SU-DHL-6 (cell line): ENCODE measurements around the gene OR2H2.

Experiments used
- H2AFZ ChIP-seq: fragments of 200-600 bp; sonication (generic); 2 replicates; pipeline ENCODE4 v1.6.1; 2014; ENCODE audit warnings: low read depth, mild to moderate bottlenecking, moderate library complexity, mixed read lengths, antibody characterized with exemption, low read length; ENCODE audit not compliant: severe bottlenecking
- H3F3A ChIP-seq: fragments of 200-600 bp; shearing (Covaris generic); 2 replicates; pipeline ENCODE4 v1.6.0; 2016; ENCODE audit warnings: antibody characterized with exemption, mild to moderate bottlenecking; ENCODE audit not compliant: insufficient read depth
- H3K27ac ChIP-seq: fragments of 200-600 bp; sonication (generic); 2 replicates; pipeline ENCODE4 v1.5.1; 2016; ENCODE audit warnings: low read depth, mild to moderate bottlenecking, low read length, moderate library complexity, mixed read lengths
- H3K27me3 ChIP-seq: fragments of 200-600 bp; sonication (generic), shearing (Covaris generic); 2 replicates; pipeline ENCODE4 v1.6.0; 2014; ENCODE audit warnings: mild to moderate bottlenecking, low read length
- H3K36me3 ChIP-seq: fragments of 200-600 bp; sonication (generic); 2 replicates; pipeline ENCODE4 v1.6.1; 2014; ENCODE audit warnings: mild to moderate bottlenecking, low read length, mixed read lengths
- H3K4me2 ChIP-seq: fragments of 300-600, 200-600 bp; shearing (Covaris generic), sonication (generic); 2 replicates; pipeline ENCODE4 v1.6.0; 2014; ENCODE audit warnings: low read length, low read depth, mild to moderate bottlenecking; ENCODE audit not compliant: poor library complexity, severe bottlenecking
- H3K4me3 ChIP-seq: fragments of 200-600 bp; sonication (generic); 2 replicates; pipeline ENCODE4 v1.5.1; 2014; ENCODE audit warnings: antibody characterized with exemption, low read length, mild to moderate bottlenecking, mixed read lengths; ENCODE audit not compliant: insufficient read depth, poor library complexity, severe bottlenecking
- H3K79me2 ChIP-seq: fragments of 200-600 bp; sonication (generic); 2 replicates; pipeline ENCODE4 v1.6.1; 2014; ENCODE audit warnings: mild to moderate bottlenecking, low read length, moderate library complexity; ENCODE audit not compliant: insufficient read depth
- H3K9ac ChIP-seq: fragments of 200-600 bp; sonication (generic); 2 replicates; pipeline ENCODE4 v1.7.0; 2014; ENCODE audit warnings: mild to moderate bottlenecking, low read length
- H3K9me2 ChIP-seq: fragments of 200-600 bp; sonication (generic); replicated peaks from 2 replicates; pipeline ENCODE4 v1.6.1; 2014; ENCODE audit warnings: low read length; ENCODE audit not compliant: insufficient read depth
- H3K9me3 ChIP-seq: fragments of 200-600 bp; sonication (generic); 2 replicates; pipeline ENCODE4 v1.6.1; 2014; ENCODE audit warnings: low read length, mixed read lengths; ENCODE audit not compliant: insufficient read depth
- H4K20me1 ChIP-seq: fragments of 200-600 bp; sonication (generic); 2 replicates; pipeline ENCODE4 v1.6.1; 2014; ENCODE audit warnings: low read depth, mild to moderate bottlenecking, antibody characterized with exemption, low read length, moderate library complexity, mixed read lengths
- EZH2phosphoT487 ChIP-seq: fragments of 200-600 bp; sonication (generic), shearing (Covaris generic); conservative IDR thresholded peaks from 2 replicates; pipeline ENCODE4 v1.6.1; 2018; ENCODE audit warnings: mild to moderate bottlenecking, antibody characterized with exemption, low read length, moderate library complexity, mixed read lengths
- TF ChIP-seq, protein P1 (sequence below): fragments of 200-600 bp; sonication (generic); IDR thresholded peaks from one replicate; pipeline ENCODE4 v1.5.1; 2017; ENCODE audit warnings: antibody characterized with exemption, mild to moderate bottlenecking, low read length, moderate library complexity; ENCODE audit not compliant: insufficient read depth, poor library complexity, severe bottlenecking

The OR2H2 gene

GRCh38 chr6:29576056-29576455 lies 8.9 kb upstream of the OR2H2 start:
- Histone ChIP-seq H3K4me2 (no peak overlapping the region), H3K9ac (no peak overlapping the region), H3K4me3 (no peak overlapping the region), H4K20me1 (no peaks in the 10 kb centered on the region), H3K9me2 (no peaks in the 10 kb centered on the region), H3F3A (no peaks in the 10 kb centered on the region), H2AFZ (no peak overlapping the region), H3K9me3 (no peaks in the 10 kb centered on the region), H3K27me3 (no peaks in the 10 kb centered on the region), H3K27ac (no peak overlapping the region), H3K79me2 (no peaks in the 10 kb centered on the region), H3K36me3 (no peaks in the 10 kb centered on the region)
- TF ChIP-seq, protein P1, sequence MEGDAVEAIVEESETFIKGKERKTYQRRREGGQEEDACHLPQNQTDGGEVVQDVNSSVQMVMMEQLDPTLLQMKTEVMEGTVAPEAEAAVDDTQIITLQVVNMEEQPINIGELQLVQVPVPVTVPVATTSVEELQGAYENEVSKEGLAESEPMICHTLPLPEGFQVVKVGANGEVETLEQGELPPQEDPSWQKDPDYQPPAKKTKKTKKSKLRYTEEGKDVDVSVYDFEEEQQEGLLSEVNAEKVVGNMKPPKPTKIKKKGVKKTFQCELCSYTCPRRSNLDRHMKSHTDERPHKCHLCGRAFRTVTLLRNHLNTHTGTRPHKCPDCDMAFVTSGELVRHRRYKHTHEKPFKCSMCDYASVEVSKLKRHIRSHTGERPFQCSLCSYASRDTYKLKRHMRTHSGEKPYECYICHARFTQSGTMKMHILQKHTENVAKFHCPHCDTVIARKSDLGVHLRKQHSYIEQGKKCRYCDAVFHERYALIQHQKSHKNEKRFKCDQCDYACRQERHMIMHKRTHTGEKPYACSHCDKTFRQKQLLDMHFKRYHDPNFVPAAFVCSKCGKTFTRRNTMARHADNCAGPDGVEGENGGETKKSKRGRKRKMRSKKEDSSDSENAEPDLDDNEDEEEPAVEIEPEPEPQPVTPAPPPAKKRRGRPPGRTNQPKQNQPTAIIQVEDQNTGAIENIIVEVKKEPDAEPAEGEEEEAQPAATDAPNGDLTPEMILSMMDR: no peak

DNA sequence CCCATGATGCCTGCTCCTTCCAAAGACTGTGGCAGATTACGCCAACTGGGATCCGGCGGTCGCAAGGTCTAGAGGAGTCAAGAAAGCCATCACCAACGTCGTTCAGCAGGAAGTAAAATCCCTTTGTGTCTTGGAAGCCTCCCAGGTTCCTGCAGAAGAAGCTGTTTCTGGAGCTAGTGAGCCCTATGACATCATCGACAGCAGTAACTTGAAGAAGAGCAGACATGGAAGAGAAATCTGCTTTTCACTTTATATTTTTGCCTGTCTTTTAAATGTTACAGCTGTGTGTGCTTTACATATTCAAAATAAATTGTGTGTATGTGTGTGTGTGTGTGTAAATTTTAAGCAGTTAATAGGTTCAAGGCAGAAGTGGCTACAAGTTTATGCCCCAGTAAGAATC lies 7.4 kb upstream of the OR2H2 start:
- no peak for TF ChIP-seq EZH2phosphoT487
- TF ChIP-seq, protein P1: no peak
- no peaks in the 10 kb centered on the region for H3K9me3 ChIP-seq

GRCh38 chr6:29589423-29590048 lies 4.6 kb downstream of the OR2H2 start:
- Histone ChIP-seq H3K9me2 (no peaks in the 10 kb centered on the region), H3K79me2 (no peaks in the 10 kb centered on the region), H3K4me2 (no peak overlapping the region), H3K9me3 (no peaks in the 10 kb centered on the region), H3K36me3 (no peaks in the 10 kb centered on the region), H3K27me3 (no peaks in the 10 kb centered on the region), H3K4me3 (no peak overlapping the region), H4K20me1 (no peaks in the 10 kb centered on the region), H3F3A (no peaks in the 10 kb centered on the region), H2AFZ (no peak overlapping the region), H3K27ac (no peak overlapping the region), H3K9ac (no peak overlapping the region)
- no peak for TF ChIP-seq EZH2phosphoT487
- TF ChIP-seq, protein P1: peak; percentile 96

More for the DNA sequence above, 7.4 kb upstream of the OR2H2 start:
- H3K9me2 ChIP-seq: no peaks in the 10 kb centered on the region
- no peak overlapping the region for H3K9ac ChIP-seq
- no peaks in the 10 kb centered on the region for H3K79me2 ChIP-seq
- H3K4me3 ChIP-seq: no peak overlapping the region
- H2AFZ ChIP-seq: no peak overlapping the region
- H4K20me1 ChIP-seq: no peaks in the 10 kb centered on the region
- H3K27me3 ChIP-seq: no peaks in the 10 kb centered on the region
- no peaks in the 10 kb centered on the region for H3F3A ChIP-seq
- no peaks in the 10 kb centered on the region for H3K36me3 ChIP-seq
- H3K4me2 ChIP-seq: no peak overlapping the region
- H3K27ac ChIP-seq: no peak overlapping the region
